ENCODE results near the gene M6PR. TPM values are rescaled to one million over a fixed set of nuclear protein-coding genes. Genes with fewer than 3 reads are reported as not detected.

M6PR gene
- total RNA-seq = 10 to 100 TPM; 52.0 to 73.7 (median 59.1) TPM

DNA sequence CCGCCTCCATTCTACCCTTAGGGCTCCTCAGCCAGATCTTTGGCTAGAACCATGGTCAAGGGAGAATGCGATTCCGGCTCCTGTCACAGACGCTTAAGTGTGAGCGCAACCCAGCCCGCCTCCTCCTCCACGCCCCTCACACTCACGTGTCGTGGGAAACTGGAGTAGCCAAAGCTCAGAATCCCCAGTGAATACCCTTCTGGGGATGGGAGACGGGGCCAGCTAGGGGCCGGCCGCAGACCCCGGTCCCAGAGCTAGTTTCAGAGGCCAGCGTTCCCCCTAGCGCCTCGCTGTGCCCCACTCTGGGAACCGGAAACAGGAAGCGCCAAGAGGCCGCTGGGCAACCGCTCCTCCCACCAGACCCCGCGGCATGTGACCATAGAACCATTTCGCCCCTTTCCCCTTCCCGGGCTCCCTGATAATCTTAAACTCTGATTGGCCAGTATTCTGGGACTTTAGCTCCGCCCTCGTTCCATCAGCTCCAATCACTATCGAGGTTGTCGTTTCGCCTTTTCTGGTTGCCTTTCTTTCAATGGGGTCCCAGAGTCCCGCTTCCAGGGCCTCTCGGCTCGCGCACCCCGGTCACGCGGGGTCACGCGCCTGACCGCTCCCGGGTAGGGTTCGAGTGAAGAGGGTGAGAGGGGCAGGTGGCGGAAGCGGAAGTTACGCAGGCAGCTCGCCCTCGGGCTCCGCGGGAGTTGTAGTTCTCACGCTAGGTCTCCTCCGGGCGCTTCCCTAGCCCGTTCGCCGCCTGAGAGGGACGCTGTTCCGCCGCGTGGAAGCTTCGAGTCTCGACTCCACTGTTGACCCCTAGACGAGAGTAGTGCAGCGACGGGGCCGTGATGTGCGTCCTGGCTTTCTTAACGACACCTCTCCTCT, at the start of gene M6PR:
Gene M6PR, minus strand, starts transcription at position 304 of the 879 bp plus-strand sequence. CDS start 3,241 bp downstream, outside the sequence.
- no peaks in the 10 kb centered on the region for H3K9me3 ChIP-seq
- H3K27ac ChIP-seq = peak within 1 kb of the TSS; percentile 88 to 95 (median 93)
- peaks cover 0 to 14% (median 0%) of the 10 kb centered on the region in 3 donors for H3K36me3 ChIP-seq
- peak within 1 kb of the TSS; percentile 73 to 89 (median 76) for H3K4me3 ChIP-seq
- H3K27me3 ChIP-seq = no peaks in the 10 kb centered on the region
- peak; percentile 92 to 97 (median 96) for DNase-seq
- TF ChIP-seq, protein P1, sequence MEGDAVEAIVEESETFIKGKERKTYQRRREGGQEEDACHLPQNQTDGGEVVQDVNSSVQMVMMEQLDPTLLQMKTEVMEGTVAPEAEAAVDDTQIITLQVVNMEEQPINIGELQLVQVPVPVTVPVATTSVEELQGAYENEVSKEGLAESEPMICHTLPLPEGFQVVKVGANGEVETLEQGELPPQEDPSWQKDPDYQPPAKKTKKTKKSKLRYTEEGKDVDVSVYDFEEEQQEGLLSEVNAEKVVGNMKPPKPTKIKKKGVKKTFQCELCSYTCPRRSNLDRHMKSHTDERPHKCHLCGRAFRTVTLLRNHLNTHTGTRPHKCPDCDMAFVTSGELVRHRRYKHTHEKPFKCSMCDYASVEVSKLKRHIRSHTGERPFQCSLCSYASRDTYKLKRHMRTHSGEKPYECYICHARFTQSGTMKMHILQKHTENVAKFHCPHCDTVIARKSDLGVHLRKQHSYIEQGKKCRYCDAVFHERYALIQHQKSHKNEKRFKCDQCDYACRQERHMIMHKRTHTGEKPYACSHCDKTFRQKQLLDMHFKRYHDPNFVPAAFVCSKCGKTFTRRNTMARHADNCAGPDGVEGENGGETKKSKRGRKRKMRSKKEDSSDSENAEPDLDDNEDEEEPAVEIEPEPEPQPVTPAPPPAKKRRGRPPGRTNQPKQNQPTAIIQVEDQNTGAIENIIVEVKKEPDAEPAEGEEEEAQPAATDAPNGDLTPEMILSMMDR (IDR thresholded peaks at IDR 0.05) = peak in 4 of 6 experiments; percentile 47 to 62 (median 53)
- peak; percentile 70 to 79 for TF ChIP-seq POLR2A (IDR thresholded peaks at IDR 0.05)
- H3K4me1 ChIP-seq = peaks cover 0 to 19% (median 0%) of the 10 kb centered on the region in 4 donors

DNA sequence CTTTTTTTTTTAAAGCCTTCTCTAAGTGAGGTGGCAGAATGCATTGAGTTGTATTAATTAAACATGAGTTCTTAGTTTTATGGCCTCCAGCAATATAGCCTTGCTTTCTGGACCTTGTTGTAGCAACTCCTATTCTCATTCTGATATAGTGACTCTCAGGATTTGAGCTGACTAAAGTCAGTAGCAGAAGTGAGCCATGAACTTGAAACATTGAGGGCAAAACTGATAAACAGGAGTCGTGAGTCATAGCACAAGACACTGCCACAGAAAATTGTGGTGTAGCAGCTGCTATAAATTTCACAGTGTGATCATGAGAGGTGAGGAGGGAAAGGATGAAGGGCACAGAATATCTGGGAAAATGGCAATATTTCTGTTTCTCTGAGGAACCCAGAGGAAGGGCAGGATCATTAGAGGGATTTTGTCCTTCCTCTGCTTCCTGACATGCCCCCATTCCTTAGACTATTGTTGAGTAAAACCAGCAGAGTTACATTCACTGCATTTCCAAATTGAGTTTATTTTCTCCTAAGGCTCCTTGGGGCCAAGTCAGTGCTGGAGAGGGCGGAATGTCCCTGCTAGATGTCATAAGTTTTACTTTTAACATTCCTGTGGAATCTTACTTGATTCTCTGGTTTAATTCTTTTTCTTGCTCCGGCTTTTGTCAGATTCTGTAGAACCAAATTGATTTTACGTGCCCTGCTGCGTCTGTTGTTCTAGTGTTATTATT, 47.4 kb upstream of the M6PR start:
- Histone ChIP-seq H3K4me1 (no peaks in the 10 kb centered on the region), H3K4me3 (no peak overlapping the region), H3K27me3 (no peaks in the 10 kb centered on the region), H3K36me3 (no peaks in the 10 kb centered on the region), H3K27ac (peak overlapping the region in 1 of 4 donors; percentile 45), H3K9me3 (no peaks in the 10 kb centered on the region)
- no peak for DNase-seq
- TF ChIP-seq POLR2A (IDR thresholded peaks at IDR 0.05) = no peak
- TF ChIP-seq, protein P1 (IDR thresholded peaks at IDR 0.05) = no peak

DNA sequence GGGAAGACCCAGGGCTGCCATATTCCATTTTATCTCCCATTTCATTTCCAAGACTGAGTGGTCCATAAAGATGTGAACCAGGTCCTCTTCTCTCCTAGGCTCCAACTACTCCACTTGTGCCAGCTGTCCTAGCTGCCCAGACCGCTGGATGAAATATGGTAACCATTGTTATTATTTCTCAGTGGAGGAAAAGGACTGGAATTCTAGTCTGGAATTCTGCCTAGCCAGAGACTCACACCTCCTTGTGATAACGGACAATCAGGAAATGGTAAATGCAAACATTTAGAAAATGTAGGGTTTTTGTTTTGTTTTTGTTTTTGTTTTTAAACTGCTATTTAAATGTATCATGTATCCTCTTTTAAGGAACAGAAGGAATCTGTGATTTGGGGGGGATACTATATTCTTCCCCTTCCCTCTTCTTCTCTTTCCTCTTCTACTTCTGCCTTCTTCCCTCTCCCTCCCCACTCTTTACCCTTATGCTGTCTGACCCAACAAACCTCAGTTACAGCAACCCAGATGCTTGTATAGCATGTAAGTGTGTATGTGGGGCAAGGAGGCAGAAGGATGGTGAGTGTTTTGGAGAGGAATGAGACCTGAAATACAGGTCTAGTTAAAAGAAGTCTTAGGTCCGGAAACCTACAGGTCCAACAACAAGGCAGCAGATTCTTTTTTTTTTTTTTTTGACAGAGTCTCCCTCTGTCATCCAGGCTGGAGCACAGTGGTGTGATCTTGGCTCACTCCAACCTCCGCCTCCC, 45.8 kb upstream of the M6PR start:
- TF ChIP-seq, protein P1 (IDR thresholded peaks at IDR 0.05) = no peak
- TF ChIP-seq POLR2A (IDR thresholded peaks at IDR 0.05) = no peak
- H3K27me3 ChIP-seq = no peaks in the 10 kb centered on the region
- H3K27ac ChIP-seq = no peak overlapping the region
- no peak for DNase-seq
- no peaks in the 10 kb centered on the region for H3K9me3 ChIP-seq
- no peaks in the 10 kb centered on the region for H3K36me3 ChIP-seq
- no peaks in the 10 kb centered on the region for H3K4me1 ChIP-seq
- no peak overlapping the region for H3K4me3 ChIP-seq

DNA sequence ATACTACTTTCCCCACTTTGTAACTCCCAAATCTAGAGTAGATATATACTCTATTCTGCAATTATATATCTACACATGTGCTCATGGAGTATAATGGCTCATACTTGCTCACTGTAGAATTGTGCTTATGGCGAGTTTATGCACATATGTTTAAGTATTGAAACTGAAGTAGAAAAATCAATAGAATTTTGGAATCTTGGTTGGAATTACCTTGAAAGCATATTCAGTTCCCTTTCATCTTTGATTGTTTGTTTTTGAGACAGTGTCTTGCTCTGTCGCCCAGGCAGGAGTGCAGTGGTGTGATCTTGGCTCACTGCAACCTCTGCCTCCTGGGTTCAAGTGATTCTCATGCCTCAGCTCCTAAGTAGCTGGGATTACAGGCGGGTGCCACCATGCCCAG, 44.4 kb upstream of the M6PR start:
- no peaks in the 10 kb centered on the region for H3K4me1 ChIP-seq
- peak overlapping the region in 1 of 4 donors; percentile 7 for H3K27ac ChIP-seq
- no peaks in the 10 kb centered on the region for H3K9me3 ChIP-seq
- no peak for DNase-seq
- no peak overlapping the region for H3K4me3 ChIP-seq
- TF ChIP-seq, protein P1 (IDR thresholded peaks at IDR 0.05) = no peak
- TF ChIP-seq POLR2A (IDR thresholded peaks at IDR 0.05) = no peak
- no peaks in the 10 kb centered on the region for H3K27me3 ChIP-seq
- no peaks in the 10 kb centered on the region for H3K36me3 ChIP-seq

All from Peyer's patch (tissue), 4 donors.